MM.1S (cell line): ENCODE data around the gene PLEKHM1.

Experiments
- EZH2 ChIP-seq: fragments of 300-600 bp; sonication (generic); optimal IDR thresholded peaks from 2 replicates; pipeline ENCODE3; 2017; ENCODE audit warnings: low read depth, mild to moderate bottlenecking, antibody characterized with exemption, low read length, mixed read lengths
- EZH2phosphoT487 ChIP-seq: fragments of 300-600 bp; sonication (generic); IDR thresholded peaks from 2 replicates; pipeline ENCODE4 v1.6.1; 2018; ENCODE audit warnings: antibody characterized with exemption, low read length
- TF ChIP-seq, protein P1 (sequence below): fragments of 300-600 bp; sonication (generic); IDR thresholded peaks from 2 replicates; pipeline ENCODE4 v1.5.1; 2016; ENCODE audit warnings: antibody characterized with exemption, low read length, mixed read lengths

- TF ChIP-seq EZH2 (no peak), EZH2phosphoT487 (no peak)
- TF ChIP-seq, protein P1, sequence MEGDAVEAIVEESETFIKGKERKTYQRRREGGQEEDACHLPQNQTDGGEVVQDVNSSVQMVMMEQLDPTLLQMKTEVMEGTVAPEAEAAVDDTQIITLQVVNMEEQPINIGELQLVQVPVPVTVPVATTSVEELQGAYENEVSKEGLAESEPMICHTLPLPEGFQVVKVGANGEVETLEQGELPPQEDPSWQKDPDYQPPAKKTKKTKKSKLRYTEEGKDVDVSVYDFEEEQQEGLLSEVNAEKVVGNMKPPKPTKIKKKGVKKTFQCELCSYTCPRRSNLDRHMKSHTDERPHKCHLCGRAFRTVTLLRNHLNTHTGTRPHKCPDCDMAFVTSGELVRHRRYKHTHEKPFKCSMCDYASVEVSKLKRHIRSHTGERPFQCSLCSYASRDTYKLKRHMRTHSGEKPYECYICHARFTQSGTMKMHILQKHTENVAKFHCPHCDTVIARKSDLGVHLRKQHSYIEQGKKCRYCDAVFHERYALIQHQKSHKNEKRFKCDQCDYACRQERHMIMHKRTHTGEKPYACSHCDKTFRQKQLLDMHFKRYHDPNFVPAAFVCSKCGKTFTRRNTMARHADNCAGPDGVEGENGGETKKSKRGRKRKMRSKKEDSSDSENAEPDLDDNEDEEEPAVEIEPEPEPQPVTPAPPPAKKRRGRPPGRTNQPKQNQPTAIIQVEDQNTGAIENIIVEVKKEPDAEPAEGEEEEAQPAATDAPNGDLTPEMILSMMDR: no peak
Measured at GRCh38 chr17:45388604-45389325, 101.8 kb downstream of the PLEKHM1 start.
